HG02588 (cell line): Measurements from ENCODE around the gene TMEM198.

Experiments used
- ATAC-seq: cut with Tn5 transposase; IDR thresholded peaks from one replicate; pipeline ENCODE4 v1.9.1; 2021; ENCODE audit warnings: mild to moderate bottlenecking, moderate library complexity; ENCODE audit not compliant: unreplicated experiment

The TMEM198 gene

DNA sequence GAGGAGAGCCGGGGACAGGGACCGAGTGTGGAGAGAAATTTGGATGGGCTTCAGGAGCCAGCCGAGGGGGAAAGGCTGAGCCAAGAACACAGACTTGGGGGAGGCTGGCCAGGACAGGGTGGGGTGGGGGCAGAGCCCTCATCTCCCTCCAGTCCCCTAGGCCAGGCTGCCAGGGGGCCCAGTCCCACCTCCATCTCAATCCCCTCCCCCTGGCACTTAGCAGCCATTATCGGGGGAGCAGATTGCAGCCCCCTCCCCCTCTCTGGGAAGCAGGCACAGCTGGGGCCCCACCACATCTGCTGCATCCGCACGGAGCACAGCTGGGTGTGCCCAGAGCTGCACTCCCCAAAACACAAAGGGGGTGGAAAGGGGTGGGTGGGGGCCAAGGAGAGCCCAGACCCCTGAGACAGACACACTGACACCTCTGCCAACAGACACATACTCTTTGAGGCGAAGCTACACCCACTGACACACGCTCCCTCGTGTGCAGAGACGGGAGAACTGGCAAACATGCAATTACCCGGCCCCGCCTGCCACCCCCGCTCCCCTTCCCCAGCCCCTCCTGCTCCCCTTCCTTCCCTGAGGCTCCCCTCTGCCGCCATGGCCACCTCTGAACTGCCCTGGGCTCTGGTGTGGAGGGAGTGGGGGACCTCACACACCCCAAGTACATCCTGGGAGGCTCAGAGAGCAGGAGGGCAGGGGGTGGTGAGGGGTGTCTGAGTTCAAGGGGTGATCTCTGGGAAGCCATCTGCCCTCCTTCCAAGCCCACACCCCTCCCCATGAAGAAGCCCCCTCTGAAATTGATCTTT lies 34.7 kb upstream of the TMEM198 start:
- peak; percentile 11 for ATAC-seq

GRCh38 chr2:219509780-219510511 lies 33.9 kb upstream of the TMEM198 start:
- ATAC-seq: peak; percentile 54

- ATAC-seq: no peak
Measured at GRCh38 chr2:219510512-219511135, 33.2 kb upstream of the TMEM198 start.

DNA sequence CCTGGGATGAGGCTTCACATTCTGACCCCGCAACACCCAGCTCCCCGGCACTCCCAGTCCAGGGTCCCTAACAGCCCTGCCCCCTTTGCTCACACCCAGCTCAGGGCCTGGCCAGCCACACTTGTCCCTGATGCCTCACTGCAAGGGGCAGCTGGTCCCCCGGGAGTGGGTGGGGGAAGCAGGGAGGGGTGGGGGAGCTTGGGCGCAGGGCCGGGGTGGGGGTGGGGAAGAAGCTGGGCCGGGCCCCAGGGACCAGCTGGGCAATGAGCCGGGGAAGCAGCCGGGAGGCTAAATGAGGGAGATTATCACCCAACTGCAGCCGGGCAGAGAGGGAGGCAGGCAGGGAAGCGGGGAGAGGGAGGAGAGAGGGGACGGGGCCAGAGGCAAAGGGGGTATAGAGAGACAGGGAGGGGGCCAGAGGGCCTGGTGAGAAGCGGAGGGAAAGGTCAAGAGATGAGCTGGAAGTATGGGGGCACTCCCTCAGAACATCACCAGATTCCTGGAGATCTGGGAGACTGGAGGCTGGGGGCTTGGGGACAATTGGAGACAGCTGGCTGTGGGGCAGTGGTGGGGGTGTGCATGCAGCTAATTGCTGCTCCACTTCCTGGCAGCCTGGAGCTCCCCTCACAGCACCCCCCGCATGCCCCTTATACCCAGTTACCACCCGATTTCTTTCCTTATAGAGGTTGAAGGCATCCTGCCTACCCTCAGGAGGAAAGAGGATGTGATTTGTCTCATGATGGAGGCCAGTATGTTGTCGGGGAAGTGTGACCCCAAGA lies 32.1 kb upstream of the TMEM198 start:
- ATAC-seq: no peak

GRCh38 chr2:219512524-219513216 lies 31.2 kb upstream of the TMEM198 start:
- ATAC-seq: no peak

DNA sequence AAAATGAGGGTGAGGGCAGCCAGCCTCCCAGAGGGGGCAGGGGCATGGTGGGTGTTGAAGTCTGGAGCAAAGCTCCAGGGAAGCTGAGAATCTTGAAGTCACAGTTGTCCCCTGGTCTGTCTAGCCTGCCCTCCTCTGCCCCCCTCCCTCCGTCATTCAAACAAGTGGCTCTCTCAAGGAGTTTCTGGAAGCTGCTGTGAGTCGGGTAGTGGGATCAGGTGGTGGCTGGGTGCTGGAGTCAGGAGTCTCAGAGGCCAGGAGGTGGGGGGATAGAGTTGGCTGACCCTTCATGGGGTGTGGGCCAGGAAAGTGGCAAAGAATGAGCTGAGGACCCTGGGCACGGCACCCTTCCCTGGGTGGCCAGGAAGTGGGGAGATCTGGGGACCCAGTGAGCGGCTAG lies 30.0 kb upstream of the TMEM198 start:
- no peak for ATAC-seq

DNA sequence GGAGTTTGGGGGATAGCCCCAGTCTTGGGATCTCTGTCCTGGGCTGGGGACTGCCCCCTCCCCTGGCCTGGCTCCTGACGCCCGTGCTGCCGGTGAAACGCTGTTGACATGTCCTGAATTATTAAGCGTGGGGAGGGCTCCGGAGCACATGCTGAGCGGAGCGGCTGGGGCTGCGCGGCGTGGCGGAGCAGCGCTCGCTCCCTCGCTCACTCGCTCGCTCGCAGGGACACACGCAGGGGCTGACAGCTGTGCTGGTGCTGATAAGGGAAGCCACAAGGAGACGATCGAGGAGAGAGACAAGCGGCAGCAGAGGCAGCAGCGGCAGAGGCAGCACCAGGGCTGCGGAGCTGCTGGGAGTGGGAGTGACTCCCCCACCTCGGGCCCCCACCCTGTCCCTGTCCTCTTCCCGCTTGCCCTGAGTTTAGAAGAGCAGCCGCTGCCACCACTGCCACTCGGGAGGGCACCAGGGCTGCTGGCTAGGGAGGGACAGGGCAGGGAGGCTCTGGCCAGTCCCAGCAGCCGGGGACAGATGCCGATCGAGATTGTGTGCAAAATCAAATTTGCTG lies 29.5 kb upstream of the TMEM198 start, which contains the start of gene ASIC4:
ASIC4 (plus strand) TSS at position 287 of the 566 bp plus-strand sequence; CDS start at position 530, 243 bp downstream.
- no peak for ATAC-seq

DNA sequence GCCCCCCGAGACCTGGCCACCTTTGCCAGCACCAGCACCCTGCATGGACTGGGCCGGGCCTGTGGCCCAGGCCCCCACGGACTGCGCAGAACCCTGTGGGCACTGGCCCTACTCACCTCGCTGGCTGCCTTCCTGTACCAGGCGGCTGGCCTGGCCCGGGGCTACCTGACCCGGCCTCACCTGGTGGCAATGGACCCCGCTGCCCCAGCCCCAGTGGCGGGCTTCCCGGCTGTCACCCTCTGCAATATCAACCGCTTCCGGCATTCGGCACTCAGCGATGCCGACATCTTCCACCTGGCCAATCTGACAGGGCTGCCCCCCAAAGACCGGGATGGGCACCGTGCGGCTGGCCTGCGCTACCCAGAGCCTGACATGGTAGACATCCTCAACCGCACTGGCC lies 29.0 kb upstream of the TMEM198 start:
- ATAC-seq: no peak

DNA sequence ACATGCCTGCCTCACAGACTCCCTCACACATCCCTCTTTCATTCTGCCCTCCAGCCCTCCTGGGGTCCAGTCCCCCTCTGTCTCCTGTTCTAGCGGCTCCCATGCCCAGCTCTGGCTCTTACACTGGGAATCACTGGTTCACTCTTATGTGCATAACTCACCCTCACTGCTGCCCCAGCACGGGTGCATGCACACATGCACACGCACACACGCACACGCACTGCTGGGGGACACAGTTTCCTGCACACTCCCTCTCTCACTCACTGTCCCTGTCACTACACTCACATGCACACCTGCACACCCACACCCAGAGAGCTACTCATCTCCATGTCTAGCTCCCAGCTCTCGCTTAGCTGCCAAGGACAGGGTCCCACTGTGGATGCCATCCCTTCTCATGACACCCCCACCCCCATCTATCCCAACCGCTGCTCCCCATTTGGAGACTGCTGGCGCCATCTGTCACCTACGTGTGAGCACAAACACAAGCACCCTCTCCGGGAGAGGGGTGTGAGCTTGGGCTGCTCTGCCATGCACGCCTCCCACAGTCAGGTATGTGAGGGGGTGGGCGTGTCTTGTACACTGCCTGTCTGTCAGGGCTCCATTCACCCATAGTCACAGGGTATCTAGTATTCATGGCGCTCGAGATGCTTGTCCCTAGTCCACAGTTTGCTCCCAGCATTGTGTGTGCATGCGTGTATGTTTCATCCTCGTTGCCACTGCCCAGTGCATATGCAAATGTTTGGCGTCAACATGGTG lies 27.8 kb upstream of the TMEM198 start:
- no peak for ATAC-seq

DNA sequence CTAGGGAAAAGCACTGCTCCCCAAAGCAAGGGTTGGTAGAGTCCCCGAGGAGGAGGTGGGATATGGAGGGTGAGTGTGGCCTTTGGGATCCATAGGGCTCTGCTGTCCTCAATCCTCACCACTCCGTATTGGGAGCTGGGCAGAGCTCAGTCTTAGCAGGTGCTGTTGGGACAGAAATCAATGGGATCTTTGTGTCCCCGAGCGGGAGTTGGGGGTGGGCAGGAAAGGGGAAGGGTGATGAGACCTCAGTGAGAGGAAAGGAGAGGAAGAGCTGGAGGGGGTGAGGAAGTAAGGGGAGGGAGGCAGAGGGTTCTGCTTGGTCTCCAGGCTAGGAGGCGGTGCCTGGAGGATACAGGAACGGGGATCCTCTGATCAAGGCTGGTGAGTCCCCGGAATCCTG lies 26.9 kb upstream of the TMEM198 start:
- ATAC-seq: no peak

GRCh38 chr2:219517954-219518778 lies 25.7 kb upstream of the TMEM198 start:
- ATAC-seq: no peak

- ATAC-seq: no peak
Measured at GRCh38 chr2:219519526-219519916, 24.3 kb upstream of the TMEM198 start.

DNA sequence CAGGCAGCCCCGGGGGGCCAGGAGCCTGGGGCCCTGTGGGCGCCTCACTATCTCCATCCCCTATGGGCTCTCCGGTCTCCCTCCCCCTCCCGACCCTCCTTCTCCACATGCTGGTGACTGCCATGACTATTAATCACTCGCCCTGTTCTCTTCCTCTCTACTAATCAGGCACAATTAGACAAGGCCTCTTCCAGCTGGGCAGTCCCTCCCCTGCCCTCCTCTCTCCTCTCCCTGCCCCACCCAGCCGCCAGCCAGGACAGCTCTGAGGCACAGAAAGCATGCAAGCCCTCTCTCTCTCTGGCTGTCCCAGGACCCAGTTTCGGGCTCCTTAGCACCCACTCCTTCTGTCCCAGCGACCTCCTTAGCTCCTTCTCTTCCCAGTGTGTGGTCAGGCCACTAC lies 23.7 kb upstream of the TMEM198 start:
- no peak for ATAC-seq

DNA sequence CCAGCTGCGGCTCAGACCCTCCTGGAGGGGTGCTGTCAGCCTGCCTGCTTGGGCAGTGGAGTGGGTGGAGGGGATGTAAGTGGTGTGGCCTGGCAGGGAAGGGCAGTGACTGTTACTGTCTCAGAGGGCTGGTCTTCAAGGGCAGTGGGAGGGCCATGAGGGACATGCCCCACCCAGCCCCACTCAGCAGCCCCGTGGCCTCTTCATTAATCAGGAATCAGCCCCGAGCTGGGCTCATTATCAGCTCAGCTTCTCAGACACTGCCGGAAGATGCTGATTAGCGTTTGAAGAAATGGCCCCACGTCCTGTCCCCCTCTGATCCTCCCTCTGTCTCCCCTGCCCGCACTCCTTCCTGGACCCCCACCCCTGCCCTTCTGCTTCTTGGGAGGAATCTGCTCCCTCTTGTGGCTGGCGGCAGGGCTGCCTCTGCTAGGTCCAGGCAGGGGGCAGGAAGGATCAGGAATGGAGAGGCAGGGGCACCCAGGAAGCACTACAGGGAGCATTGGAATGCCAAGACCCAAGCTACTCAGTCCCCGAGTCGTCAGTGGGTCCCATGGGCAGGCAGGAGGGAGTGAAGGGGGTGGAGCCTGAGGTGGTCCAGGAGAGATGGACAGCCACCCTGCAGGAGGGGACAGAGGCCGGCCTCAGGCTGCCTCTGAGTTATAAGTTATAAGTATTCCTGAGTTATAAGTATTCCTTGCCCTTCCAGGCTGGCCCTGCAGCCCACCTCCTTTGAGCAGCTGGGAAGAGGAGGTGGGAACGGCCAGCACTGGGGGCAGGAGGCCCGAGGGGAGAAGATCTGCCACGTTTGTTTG lies 22.6 kb upstream of the TMEM198 start:
- ATAC-seq: no peak

GRCh38 chr2:219522111-219523030 lies 21.5 kb upstream of the TMEM198 start:
- ATAC-seq: no peak

- no peak for ATAC-seq
Measured at GRCh38 chr2:219523031-219523671, 20.7 kb upstream of the TMEM198 start.
